GM18907 (cell line): ENCODE data around the gene CHST5.
A peak's percentile ranks its signal among the peaks of the same experiment; 100 is the strongest.
"Not testable (repeated sequence)": the region's sequence is repeated elsewhere in the genome, so short reads cannot be mapped to it uniquely, and the experiment has no call there.

Experiments used
- ATAC-seq: cut with Tn5 transposase; IDR thresholded peaks from one replicate; pipeline ENCODE4 v1.9.1; 2021; ENCODE audit warnings: mild to moderate bottlenecking, moderate library complexity; ENCODE audit not compliant: unreplicated experiment

The CHST5 gene

DNA sequence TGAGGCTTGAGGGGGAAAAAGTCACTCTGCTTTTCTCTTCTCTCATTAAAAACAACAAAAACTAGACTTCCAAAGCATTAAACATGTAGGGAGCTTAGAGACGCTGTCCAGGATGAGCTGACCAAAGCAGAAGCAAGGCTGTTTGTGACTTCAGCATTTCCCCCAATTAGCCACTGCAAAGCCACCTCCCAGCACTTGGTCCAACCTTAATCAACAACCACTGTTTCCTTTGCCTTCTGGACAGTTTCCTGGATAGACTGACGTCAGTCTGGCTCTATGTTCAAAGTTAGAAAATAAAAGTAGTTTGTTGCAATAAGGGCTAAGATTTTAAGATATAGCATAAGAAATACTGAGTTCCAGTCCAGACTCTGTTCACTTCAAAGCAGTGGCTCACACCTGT is 17.0 kb upstream of the CHST5 start:
- ATAC-seq, result no peak

DNA sequence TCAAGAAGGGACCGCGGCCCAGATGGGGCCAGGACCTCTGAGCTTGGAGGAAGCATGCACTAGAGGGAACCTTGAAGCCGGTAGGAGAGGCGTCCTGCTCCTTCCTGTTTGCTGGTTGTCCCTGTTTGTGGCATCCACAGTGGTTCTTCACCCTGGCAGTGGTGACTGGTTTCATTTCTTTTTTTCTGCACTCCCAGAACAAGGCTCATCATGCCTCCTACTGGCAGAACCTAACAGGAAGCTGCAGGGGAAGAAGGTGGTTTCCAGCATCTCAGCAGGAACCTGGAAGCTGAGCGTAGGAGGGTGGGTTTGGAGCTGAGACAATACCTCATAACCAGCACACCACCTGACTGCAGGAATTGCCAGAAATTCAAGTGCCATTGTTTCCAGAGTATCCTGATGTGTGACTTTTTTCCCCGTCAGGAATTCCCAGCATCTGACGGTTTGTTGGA is 14.3 kb upstream of the CHST5 start:
- peak; percentile 86 for ATAC-seq

DNA sequence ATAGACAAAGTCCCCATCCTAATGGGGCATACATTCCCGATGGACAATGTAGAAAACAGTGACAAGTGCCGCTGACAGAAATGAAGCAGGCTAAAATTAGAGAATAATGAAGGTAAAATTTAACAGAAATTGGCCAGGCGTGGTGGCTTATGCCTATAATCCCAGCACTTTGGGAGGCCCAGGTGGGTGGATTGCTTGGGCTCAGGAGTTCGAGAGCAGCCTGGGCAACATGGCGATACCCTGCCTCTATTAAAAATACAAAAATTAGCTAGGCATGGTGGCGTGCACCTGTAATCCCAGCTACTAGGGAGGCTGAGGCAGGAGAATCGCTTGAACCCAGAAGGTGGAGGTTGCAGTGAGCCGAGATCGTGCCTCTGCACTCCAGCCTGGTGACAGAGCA is 12.5 kb upstream of the CHST5 start:
- not testable (repeated sequence) for ATAC-seq

DNA sequence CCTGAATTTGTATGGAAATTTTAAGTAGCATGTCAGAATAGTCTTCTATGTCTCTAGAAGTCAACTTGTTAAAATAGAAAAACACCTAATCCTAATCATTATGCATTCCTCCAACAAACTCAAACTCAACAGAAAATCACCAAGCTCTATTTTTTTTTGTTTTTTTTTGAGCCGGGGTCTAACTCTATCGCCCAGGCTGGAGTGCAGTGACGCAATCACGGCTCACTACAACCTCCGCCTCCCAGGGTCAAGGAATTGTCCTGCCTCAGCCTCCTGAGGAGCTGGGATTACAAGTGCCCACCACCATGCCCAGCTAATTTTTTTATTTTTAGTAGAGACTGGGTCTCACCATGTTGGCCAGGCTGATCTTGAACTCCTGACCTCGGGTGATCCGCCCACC is 10.4 kb upstream of the CHST5 start:
- ATAC-seq, result no peak

DNA sequence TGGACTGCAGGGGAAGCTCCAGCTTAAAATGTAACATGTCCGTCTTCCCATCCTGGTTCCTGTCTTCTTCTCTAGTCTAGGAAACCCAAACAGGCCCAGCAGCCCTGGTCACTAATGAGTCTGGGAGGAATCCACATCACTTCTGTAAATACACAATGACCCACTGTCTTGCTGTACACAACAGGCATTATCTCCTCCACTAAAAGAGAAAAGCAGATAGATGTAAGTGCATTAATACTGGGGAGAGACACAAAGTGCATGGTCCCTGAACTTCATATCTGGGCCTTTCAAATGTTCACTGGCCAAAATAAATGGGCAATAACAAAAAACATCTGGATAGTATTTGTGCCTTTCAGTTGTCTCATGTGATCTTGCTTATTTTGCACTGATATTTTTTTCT is 10.0 kb upstream of the CHST5 start:
- not testable (repeated sequence) for ATAC-seq

DNA sequence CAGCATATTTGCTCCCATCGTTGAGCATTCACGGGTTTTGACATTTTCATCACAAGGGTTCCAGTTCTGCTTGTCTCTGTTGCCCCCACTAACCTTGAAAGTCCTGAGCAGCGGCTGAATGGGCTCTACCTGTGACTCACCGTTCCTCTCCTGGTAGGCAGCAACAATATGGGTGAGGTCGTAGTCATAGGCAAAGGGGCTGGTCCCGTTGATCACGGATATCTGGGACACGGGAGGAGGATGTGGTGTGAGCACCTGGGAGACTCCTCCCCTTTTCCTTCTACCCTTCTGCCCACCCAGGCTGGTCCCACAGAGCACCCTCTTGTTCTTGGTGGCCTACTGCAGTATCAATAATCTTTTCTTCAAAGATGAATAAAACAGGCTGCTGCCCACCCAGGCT is 6.6 kb upstream of the CHST5 start:
- not testable (repeated sequence) for ATAC-seq

DNA sequence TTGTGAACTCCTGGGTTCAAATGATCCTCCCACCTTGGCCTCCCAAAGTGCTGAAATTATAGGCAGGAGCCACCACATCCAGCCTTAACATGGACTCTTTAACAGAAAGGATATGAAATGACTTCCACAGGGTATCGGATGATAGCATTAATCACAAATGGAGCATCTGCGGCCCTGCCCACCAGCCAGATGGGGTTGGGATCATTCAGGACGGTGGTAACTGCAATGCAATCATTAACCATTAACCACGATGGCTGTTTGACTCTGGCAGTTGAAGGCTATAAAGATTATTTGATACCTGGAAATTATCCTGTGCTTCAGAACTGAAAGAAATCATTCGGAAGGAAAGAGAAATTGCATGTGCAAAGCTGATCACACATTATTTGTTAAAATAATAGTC is 5.3 kb upstream of the CHST5 start:
- no peak for ATAC-seq

DNA sequence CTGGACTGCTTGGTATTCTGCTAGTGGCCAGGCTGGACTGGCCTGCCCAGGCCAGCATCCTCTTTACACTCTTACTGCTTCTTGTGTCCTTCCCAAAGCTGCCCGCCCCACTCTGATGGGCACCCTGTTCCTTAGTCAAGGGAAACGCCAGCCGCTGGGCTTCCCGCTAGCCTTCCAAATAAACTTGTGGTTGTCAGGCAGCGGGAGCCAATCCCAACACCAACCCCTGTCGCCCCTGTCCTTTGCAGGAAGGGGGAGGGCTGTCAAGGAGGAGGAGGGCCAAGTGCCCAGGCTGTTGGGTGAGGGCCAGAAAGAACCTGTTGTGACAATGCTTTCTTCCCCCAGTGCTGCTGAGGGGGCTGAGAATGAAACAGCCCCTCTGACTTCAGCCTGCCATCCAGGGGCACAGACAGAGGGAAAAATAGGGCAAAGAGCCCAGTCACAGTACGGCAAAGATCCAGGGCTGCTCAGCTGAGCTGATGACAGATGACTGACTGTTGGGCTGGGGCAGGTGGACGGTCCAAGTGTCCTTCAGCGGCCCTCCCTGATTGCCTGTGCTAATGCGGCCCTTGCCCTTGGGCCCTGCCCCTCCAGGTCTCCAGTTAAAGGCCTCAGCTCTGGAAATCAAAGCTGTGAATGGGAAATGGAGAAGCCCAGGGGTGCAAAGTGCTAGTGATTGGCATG is 3.1 kb upstream of the CHST5 start:
- not testable (repeated sequence) for ATAC-seq

DNA sequence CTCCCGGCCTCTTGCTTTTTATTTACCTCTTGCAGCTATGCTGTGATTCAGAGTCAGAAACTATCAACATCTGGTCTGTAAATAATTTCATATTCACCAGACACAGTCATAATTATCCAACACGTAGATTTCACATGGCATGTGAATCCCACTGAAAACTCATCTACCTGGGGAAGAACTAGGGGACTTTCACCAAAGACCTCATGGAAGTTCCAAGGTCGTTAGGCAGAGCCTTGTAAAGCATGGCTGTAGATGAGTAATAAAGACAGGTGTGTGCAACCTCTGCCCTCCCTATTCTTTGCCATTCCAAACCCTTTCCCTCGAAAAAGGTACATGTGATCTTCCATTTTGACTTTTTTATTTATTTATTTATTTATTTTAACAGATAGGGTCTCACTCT is 1.9 kb upstream of the CHST5 start:
- ATAC-seq, result no peak

DNA sequence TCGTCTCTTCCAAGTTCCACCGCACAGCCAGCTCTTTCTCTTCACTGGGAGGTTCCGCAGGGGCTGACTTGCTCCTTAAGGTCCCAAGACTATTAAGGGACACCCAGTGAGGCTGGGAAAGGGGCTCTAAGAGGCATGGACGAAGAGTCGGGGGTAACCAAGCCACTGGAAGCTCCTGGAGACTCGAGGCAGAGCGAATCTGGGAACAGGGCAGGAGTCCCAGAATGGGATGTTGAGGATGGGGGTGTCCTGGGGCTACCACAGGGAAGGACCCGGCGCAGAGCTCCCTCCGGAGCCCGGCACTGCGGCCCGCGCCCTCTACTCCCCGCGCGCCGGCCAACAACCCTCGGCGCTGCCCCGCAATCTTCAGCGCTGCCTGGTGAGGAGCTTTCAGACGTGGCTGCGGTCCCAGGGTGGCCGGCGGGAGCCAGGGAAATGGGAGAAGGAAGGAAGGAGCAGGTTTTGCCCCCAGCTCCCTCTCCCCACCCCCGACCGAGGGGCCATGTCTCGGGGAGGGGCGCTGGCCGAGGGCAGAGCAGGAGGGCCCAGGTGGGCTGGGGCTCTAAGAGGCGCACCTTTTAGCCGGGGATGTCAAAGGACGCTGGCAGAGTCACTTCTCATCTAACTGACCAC is 581 bp downstream of the CHST5 start:
- no peak for ATAC-seq

DNA sequence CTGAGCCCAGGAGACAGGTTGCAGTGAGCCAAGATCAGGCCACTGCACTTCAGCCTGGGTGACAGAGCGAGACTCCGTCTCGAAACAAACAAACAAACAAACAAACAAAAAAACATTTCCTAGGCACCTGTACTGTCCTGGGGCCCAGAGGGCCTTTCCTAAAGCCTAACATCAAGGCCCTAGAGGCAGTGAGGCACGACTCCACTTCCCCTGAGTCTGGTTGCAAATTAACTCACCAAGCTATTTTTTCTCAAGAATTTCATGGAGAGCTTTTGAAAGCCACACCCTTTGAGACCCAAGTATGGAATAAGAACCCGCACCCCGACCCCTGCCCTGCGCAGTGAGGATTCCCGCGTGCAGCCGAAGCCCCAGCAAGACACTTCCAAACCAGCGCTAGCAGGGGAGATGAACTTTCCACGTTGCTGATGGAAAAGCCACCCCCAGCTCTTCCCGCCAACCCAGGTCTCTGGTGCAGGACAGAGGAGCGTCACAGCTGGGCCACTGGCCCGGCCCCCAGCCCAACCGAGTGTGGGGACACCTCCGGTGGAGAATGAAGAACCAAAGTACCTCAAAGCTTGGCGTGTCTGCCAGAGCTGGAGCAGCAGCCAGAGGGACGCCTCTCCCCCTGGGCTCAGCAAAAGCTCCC is 1.2 kb downstream of the CHST5 start:
- ATAC-seq, result no peak

DNA sequence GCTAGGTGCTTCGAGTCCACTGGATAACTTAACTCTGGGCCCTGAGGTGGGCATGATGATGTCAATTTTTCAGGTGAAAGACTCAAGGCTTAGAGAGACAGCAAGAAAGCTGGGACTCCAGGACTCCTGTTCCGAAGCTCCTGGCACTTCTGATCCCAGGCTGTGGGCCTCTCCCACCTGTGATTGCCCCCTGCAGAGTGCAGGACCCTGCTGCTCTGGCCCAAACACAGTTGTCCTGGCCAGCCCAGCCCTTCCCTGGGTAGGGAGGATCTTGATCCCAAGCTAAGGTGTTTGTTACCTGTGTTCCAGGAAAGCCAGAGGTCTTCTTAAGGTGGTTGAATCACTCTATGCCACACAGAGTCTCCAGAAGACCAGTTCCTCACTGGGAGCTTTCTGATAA is 3.1 kb downstream of the CHST5 start:
- no peak for ATAC-seq

DNA sequence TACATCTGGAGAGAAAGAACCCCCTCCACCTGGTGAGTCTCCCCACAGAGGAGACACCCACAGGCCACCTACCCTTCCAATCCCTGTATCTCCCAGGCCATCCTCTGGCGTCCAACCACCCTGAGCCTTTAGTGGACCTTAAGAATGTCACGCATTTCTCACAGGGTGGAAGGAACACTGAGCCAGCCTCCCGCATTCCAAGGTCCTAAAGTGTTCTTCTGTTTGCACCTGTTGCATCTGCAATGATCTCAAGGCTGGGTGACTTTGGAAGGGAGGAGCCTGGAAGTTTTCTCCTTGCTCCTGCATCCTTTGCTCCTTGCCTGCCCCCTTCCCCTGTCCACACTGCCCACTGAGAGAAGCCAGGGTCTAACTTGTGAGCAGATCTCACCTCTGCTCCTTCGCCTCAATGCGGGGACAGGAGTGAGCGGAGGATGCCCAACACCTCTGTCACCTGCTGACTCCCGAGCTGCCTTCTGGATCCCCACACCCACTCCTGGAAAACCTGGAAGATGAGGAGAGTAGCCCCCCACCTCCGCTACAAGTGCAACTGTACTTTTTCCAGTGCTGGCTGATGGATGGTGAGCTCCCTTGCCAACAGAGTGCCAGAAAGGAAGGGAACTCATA is 3.7 kb downstream of the CHST5 start:
- no peak for ATAC-seq

DNA sequence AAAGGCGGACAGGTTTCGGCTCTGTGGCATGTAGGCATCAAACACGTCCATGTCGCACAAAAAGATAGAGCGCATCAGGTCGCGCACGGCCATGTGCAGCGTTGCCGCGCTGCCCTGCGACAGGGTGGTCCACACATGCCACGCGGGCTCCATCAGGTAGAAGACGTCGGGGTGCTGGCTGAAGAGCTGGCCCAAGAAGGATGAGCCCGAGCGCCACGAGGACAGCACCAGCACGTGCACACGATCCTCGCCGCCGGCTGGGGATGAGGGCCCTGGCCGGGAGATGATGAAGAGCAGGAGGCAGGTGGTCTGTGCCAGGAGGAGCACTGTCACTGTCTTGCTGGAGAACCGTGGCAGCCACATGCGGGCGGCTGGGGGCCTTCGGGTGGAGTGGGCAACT is 5.9 kb downstream of the CHST5 start:
- ATAC-seq, result no peak

DNA sequence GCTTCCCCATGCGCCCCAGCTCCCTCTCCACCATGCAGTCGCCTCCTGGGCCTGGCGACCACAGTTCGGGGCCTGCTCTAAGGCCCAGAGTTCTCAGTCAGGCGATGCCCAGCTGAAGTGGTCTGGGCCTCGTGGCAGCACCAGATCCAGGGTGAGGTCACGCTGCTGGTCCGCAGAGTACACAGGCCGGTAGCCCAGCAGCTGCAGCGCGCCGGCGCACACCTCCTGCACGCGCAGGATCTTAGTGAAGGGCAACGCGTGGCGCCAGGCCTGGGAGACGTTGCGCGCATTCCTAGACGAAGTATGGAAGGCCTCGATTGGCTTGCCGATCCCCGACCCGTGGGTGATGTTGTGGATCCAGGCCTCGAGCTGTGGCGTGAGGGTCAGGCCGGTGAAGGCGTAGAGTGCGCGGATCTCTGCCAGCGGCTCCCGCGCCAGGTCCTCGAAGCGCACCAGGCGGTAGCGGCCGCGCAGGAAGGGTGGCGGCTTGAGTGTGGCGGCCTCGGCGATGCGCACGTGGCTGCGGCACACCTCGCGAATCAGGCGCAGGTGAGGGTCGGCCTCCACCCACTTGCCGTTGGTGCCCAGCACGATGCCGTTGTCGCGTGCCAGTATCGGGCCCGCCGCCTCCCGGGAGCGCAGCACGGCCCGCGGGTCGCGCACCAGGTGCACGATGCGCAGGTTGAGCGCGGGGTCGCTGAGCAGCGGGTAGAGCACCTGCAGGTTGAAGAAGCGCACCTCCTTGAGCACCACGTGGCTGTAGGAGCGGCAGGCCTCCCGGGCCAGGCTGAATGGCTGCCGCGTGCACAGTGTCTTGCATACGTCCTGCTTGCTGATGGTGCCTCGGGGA is 6.6 kb downstream of the CHST5 start:
- ATAC-seq, result no peak

DNA sequence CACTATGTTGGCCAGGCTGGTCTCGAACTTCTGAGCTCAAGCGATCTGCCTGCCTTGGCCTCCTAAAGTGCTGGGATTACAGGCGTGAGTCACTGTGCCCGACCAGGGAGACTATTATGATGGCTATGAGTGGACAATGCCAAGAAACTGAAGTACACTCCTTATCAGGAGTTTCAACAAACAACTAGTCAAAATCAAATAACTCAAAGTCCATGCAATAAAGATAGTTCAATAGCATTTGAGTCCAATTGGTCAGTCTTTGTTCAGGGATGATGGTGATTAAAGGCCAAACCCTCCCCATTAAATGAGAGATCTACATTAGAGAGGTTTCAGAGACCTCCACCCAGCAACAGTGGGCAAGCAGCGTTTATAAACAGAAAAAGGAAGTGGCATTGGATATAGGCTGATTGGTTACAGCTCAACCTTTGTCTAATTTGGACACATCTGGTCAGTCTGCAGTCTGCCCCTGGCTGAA is 8.0 kb downstream of the CHST5 start:
- no peak for ATAC-seq

DNA sequence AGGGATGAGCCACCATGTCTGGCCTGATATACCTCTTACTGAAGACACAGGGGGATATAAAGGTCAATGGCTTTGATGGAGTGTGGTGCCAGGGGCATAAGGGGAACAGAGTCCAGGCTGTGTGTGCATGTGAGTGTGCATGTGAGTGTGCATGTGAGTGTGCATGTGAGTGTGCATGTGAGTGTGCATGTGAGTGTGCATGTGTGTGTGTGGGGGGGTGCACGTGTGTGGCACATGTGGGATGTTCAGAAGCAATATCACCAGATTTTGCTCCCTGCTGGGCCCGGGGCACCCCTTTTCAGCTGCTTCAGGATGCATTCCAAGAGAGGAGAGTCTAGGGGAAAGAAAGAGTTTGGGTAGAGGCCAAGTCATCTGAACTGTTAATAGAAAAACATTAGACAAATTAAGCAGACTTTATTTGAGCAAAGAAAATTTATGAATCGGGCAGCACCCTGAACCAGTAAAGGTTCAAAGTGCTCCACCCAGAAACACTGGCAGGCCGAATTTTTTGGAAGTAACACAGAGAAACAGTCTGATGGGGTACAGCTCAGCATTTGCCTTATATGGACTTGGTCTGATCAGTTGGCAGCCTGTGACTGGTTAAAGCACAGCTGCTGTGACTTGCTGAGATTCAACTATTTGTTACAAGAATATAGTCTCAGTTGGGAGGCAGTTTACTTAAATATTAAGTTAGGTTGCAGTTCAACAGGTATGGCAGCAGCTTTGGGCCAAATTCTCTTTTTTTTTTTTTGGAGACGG is 9.7 kb downstream of the CHST5 start:
- ATAC-seq, result no peak

DNA sequence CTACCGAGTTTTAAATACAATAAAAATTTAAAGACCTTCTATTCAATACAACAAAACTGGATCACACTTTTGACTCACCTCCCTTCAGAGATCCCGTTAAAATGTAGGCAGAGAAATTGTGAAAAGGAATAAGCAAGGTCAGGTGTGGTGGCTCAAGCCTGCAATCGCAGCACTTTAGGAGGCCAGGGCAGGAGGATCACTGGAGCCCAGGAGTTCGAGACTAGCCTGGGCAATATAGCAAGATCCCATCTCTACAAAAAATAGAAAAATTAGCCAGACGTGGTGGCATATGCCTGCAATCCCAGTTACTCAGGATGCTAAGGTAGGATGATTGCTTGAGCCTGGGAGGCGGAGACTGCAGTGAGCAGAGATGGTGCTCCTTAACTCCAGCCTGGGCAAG is 16.7 kb downstream of the CHST5 start:
- ATAC-seq, result no peak

DNA sequence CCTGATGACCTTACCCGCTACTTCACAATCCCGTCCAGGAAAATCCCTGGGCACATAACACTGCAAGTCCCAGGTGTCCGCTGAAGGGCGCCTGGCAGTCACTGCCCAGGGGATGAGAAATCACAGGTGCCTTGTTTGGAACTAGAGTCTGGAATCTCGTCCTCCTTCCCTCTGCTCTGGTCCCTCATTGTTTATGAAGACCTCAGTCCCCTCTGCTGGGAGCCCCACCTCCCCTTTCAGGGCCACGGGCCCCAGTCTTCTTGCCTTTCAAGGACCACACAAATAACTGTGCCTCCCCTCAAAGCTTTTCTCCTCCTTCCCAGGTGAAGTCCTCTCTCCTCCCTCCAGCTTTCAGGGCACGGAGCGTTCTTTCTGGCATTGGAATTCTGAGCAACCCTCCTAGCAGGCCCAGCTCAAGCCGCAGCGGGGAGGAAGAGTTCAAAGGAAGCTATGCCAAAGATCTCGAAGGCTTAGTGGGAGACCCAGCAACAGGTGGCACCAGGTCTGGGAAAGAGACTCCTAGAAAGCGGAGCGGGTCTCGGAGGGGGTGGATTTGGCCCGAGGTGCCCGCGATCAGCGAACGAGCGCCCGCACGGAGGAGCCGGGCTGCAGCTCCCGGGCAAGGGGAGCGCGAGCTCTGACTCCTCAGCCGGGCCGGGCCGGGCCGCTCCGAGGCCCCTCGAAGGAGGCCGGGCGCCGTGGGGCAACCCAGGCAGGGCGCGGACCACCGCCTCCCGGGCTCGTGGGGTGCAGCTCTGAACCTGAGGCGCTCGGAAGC is 19.5 kb downstream of the CHST5 start:
- not testable (repeated sequence) for ATAC-seq
